SK-N-SH treated with all-trans-retinoic acid at 6 μM for 48 hours (cell line): ENCODE measurements around the gene FBXW11.

Source experiments
- ATAC-seq: fragments of 200-7000 bp; cut with Tn5 transposase; 3 replicates; pipeline ENCODE4 v1.9.1; 2020; ENCODE audit warnings: mild to moderate bottlenecking, moderate library complexity
- ARNTL ChIP-seq: fragments of 450-650 bp; formaldehyde crosslinking; IDR thresholded peaks from 2 replicates; pipeline ENCODE4 v1.5.0; 2020; ENCODE audit warnings: low read depth, mild to moderate bottlenecking, moderate library complexity, borderline replicate concordance
- BACH2 ChIP-seq: fragments of 250-450 bp; sonication (Bioruptor Pico); IDR thresholded peaks from 2 replicates; pipeline ENCODE4 v1.9.0; 2021; ENCODE audit warnings: mild to moderate bottlenecking, borderline replicate concordance
- CREB5 ChIP-seq: fragments of 250-450 bp; sonication (Bioruptor Pico); IDR thresholded peaks from 2 replicates; pipeline ENCODE4 v1.5.1; 2020; ENCODE audit warnings: low read depth, mild to moderate bottlenecking, moderate library complexity
- CSDC2 ChIP-seq: fragments of 250-450 bp; sonication (Bioruptor Pico); IDR thresholded peaks from 2 replicates; pipeline ENCODE4 v1.5.0; 2020; ENCODE audit warnings: mild to moderate bottlenecking, moderate library complexity
- CSRNP3 ChIP-seq: fragments of 250-450 bp; sonication (Bioruptor Pico); IDR thresholded peaks from 2 replicates; pipeline ENCODE4 v1.5.1; 2021; ENCODE audit warnings: mild to moderate bottlenecking, moderate library complexity
- ESRRG ChIP-seq: fragments of 250-450 bp; sonication (Bioruptor Pico); IDR thresholded peaks from 2 replicates; pipeline ENCODE4 v1.6.1; 2021; ENCODE audit warnings: mild to moderate bottlenecking
- GLIS3 ChIP-seq: fragments of 250-450 bp; sonication (Bioruptor Pico); IDR thresholded peaks from 2 replicates; pipeline ENCODE4 v1.5.0; 2020; ENCODE audit warnings: mild to moderate bottlenecking, moderate library complexity
- ISL1 ChIP-seq: fragments of 250-450 bp; sonication (Bioruptor Pico); IDR thresholded peaks from 2 replicates; pipeline ENCODE4 v2.1.2; 2022; ENCODE audit warnings: mild to moderate bottlenecking, moderate library complexity
- OSR1 ChIP-seq: fragments of 250-450 bp; sonication (Bioruptor Pico); IDR thresholded peaks from 2 replicates; pipeline ENCODE4 v1.8.0; 2022; ENCODE audit warnings: moderate library complexity, mild to moderate bottlenecking, inconsistent platforms
- PATZ1 ChIP-seq: fragments of 250-450 bp; sonication (Bioruptor Pico); IDR thresholded peaks from 2 replicates; pipeline ENCODE4 v1.8.0; 2020; ENCODE audit warnings: mild to moderate bottlenecking, moderate library complexity, borderline replicate concordance
- POU6F1 ChIP-seq: fragments of 250-450 bp; sonication (Bioruptor Pico); IDR thresholded peaks from 2 replicates; pipeline ENCODE4 v1.8.0; 2021; ENCODE audit warnings: low read depth, mild to moderate bottlenecking, moderate library complexity, borderline replicate concordance
- PPARA ChIP-seq: fragments of 250-450 bp; sonication (Bioruptor Pico); IDR thresholded peaks from 2 replicates; pipeline ENCODE4 v1.5.0; 2020; ENCODE audit warnings: mild to moderate bottlenecking, borderline replicate concordance
- RARB ChIP-seq: fragments of 250-450 bp; sonication (Bioruptor Pico); IDR thresholded peaks from 2 replicates; pipeline ENCODE4 v1.8.0; 2021; ENCODE audit warnings: mild to moderate bottlenecking, moderate library complexity
- TCF4 ChIP-seq: fragments of 250-450 bp; sonication (Bioruptor Pico); IDR thresholded peaks from 2 replicates; pipeline ENCODE4 v1.8.0; 2021; ENCODE audit warnings: mild to moderate bottlenecking, moderate library complexity, borderline replicate concordance
- TOX ChIP-seq: fragments of 250-450 bp; sonication (Bioruptor Pico); IDR thresholded peaks from 2 replicates; pipeline ENCODE4 v1.8.0; 2021; ENCODE audit warnings: mild to moderate bottlenecking, moderate library complexity, borderline replicate concordance
- TSHZ2 ChIP-seq: fragments of 250-450 bp; sonication (Bioruptor Pico); IDR thresholded peaks from 2 replicates; pipeline ENCODE4 v1.5.0; 2020; ENCODE audit warnings: mild to moderate bottlenecking, moderate library complexity
- ZC3H10 ChIP-seq: fragments of 250-450 bp; sonication (Bioruptor Pico); IDR thresholded peaks from 2 replicates; pipeline ENCODE4 v1.5.1; 2021; ENCODE audit warnings: mild to moderate bottlenecking, moderate library complexity
- ZFP30 ChIP-seq: fragments of 450-650 bp; formaldehyde crosslinking; IDR thresholded peaks from 2 replicates; pipeline ENCODE4 v1.5.0; 2022; ENCODE audit warnings: mild to moderate bottlenecking, moderate library complexity
- ZNF70 ChIP-seq: fragments of 450-650 bp; formaldehyde crosslinking; IDR thresholded peaks from 2 replicates; pipeline ENCODE4 v1.5.0; 2020; ENCODE audit warnings: mild to moderate bottlenecking, moderate library complexity

Gene FBXW11

GRCh38 chr5:172008111-172008455 is 1.6 kb upstream of the FBXW11 start (continued):
- TF ChIP-seq GLIS3 (CRISPR knock-in tag), result no peak
- TF ChIP-seq, all 23 proteins: peak for 0

GRCh38 chr5:172007175-172008110 is 1.0 kb upstream of the FBXW11 start:
- TF ChIP-seq TSHZ2 (CRISPR knock-in tag) (no peak), ARNTL (no peak), CSDC2 (CRISPR knock-in tag) (no peak), ZNF70 (CRISPR knock-in tag) (no peak), TOX (CRISPR knock-in tag) (no peak), CSRNP3 (CRISPR knock-in tag) (no peak), POU6F1 (CRISPR knock-in tag) (no peak), ESRRG (CRISPR knock-in tag) (no peak), ZC3H10 (CRISPR knock-in tag) (no peak), TCF4 (CRISPR knock-in tag) (no peak), PPARA (CRISPR knock-in tag) (no peak), GLIS3 (CRISPR knock-in tag) (no peak), RARB (CRISPR knock-in tag) (no peak), CREB5 (CRISPR knock-in tag) (no peak), ZFP30 (CRISPR knock-in tag) (no peak), OSR1 (CRISPR knock-in tag) (no peak), BACH2 (no peak)
- ATAC-seq, result peak; percentile 30

- no peak for TF ChIP-seq ISL1
- no peak for TF ChIP-seq PATZ1 (CRISPR knock-in tag)
- TF ChIP-seq, all 23 proteins: peak for 0
Observed at GRCh38 chr5:172005708-172006320, 624 bp downstream of the FBXW11 start.

More at GRCh38 chr5:172005708-172006320, 624 bp downstream of the FBXW11 start:
- ATAC-seq, result peak; percentile 15
